HG02840 (cell line): ENCODE results near the gene SMAP2.

ENCODE experiments used
- ATAC-seq: cut with Tn5 transposase; IDR thresholded peaks from one replicate; pipeline ENCODE4 v1.9.1; 2021; ENCODE audit warnings: mild to moderate bottlenecking, moderate library complexity, moderate number of reproducible peaks; ENCODE audit not compliant: unreplicated experiment, low FRiP score

Gene SMAP2

GRCh38 chr1:40413527-40414252 lies 40.2 kb downstream of the SMAP2 start:
- ATAC-seq = no peak

- no peak for ATAC-seq
Observed at GRCh38 chr1:40414331-40414730, 40.8 kb downstream of the SMAP2 start.

GRCh38 chr1:40416709-40417108 lies 43.2 kb downstream of the SMAP2 start:
- no peak for ATAC-seq

- no peak for ATAC-seq
Observed at GRCh38 chr1:40421431-40422384, 48.2 kb downstream of the SMAP2 start.

- no peak for ATAC-seq
Observed at GRCh38 chr1:40422630-40423263, 49.2 kb downstream of the SMAP2 start.

GRCh38 chr1:40423264-40423642 lies 49.7 kb downstream of the SMAP2 start:
- ATAC-seq = no peak

GRCh38 chr1:40423951-40424618 lies 50.6 kb downstream of the SMAP2 start:
- ATAC-seq = no peak

- ATAC-seq = no peak
Observed at GRCh38 chr1:40425198-40425597, 51.7 kb downstream of the SMAP2 start.

- no peak for ATAC-seq
Observed at GRCh38 chr1:40431385-40431784, 57.9 kb downstream of the SMAP2 start.

GRCh38 chr1:40432644-40433390 lies 59.3 kb downstream of the SMAP2 start:
- ATAC-seq = no peak

GRCh38 chr1:40435471-40435870 lies 61.9 kb downstream of the SMAP2 start:
- ATAC-seq = no peak

- ATAC-seq = no peak
Observed at GRCh38 chr1:40435876-40436275, 62.3 kb downstream of the SMAP2 start.

- no peak for ATAC-seq
Observed at GRCh38 chr1:40438391-40439015, 65.0 kb downstream of the SMAP2 start.

- ATAC-seq = no peak
Observed at GRCh38 chr1:40439247-40439646, 65.7 kb downstream of the SMAP2 start.

- ATAC-seq = peak; percentile 75
Observed at GRCh38 chr1:40449684-40450494, 76.4 kb downstream of the SMAP2 start, which contains the start of gene ZFP69B. Gene ZFP69B, plus strand, starts transcription at chr1:40450476. Its CDS starts 486 bp downstream, at chr1:40450962.

GRCh38 chr1:40450495-40451237 lies 77.1 kb downstream of the SMAP2 start:
- ATAC-seq = peak; percentile 11

- ATAC-seq = no peak
Observed at GRCh38 chr1:40451238-40451585, 77.7 kb downstream of the SMAP2 start.

- ATAC-seq = no peak
Observed at GRCh38 chr1:40454873-40455272, 81.3 kb downstream of the SMAP2 start.
